Neural cell (in vitro differentiated cells): ENCODE results near the gene UBAP1. TPM values are rescaled to one million over a fixed set of nuclear protein-coding genes. Genes with fewer than 3 reads are reported as not detected.

ENCODE experiments used
- H2AFZ ChIP-seq: fragments of 200-600, 300-800 bp; sonication (generic), shearing (Covaris generic); 2 replicates; pipeline ENCODE4 v1.6.0; 2014; ENCODE audit warnings: low read depth, mild to moderate bottlenecking, antibody characterized with exemption, low read length, moderate library complexity
- H3F3A ChIP-seq: fragments of 200-600 bp; shearing (Covaris generic); 2 replicates; pipeline ENCODE4 v1.6.1; 2016; ENCODE audit warnings: mild to moderate bottlenecking, moderate library complexity, mixed read lengths, antibody characterized with exemption, low read length; ENCODE audit not compliant: insufficient read depth, poor library complexity, severe bottlenecking
- H3K27ac ChIP-seq: fragments of 200-600, 300-800 bp; sonication (generic), shearing (Covaris generic); 2 replicates; pipeline ENCODE4 v1.5.1; 2014; ENCODE audit warnings: mild to moderate bottlenecking, low read length, moderate library complexity
- H3K27me3 ChIP-seq: fragments of 300-800, 200-600 bp; sonication (generic), shearing (Covaris generic); 2 replicates; pipeline ENCODE4 v1.6.0; 2014; ENCODE audit warnings: mild to moderate bottlenecking, low read depth, low read length, moderate library complexity; ENCODE audit not compliant: insufficient read depth
- H3K36me3 ChIP-seq: fragments of 300-800, 200-600 bp; sonication (generic), shearing (Covaris generic); 2 replicates; pipeline ENCODE4 v1.5.1; 2014; ENCODE audit warnings: mild to moderate bottlenecking, antibody characterized with exemption, low read length, moderate library complexity; ENCODE audit not compliant: insufficient read depth
- H3K4me2 ChIP-seq: fragments of 300-800, 200-600 bp; sonication (generic), shearing (Covaris generic); 2 replicates; pipeline ENCODE4 v1.6.0; 2014; ENCODE audit warnings: mild to moderate bottlenecking, low read length
- H3K4me3 ChIP-seq: fragments of 300-800, 200-600 bp; sonication (generic), shearing (Covaris generic); 2 replicates; pipeline ENCODE4 v1.5.1; 2014; ENCODE audit warnings: mild to moderate bottlenecking, low read length, moderate library complexity
- H3K79me2 ChIP-seq: fragments of 200-600 bp; shearing (Covaris generic); replicated peaks from 2 replicates; pipeline ENCODE4 v1.6.0; 2014; ENCODE audit warnings: mild to moderate bottlenecking, low read length, moderate library complexity; ENCODE audit not compliant: insufficient read depth
- H3K9ac ChIP-seq: fragments of 300-800, 200-600 bp; sonication (generic), shearing (Covaris generic); 2 replicates; pipeline ENCODE4 v1.6.1; 2016; ENCODE audit warnings: mild to moderate bottlenecking, low read length, mixed read lengths
- H3K9me2 ChIP-seq: fragments of 200-600 bp; shearing (Covaris generic); 2 replicates; pipeline ENCODE4 v1.6.1; 2016; ENCODE audit warnings: mild to moderate bottlenecking, low read length, mixed read lengths; ENCODE audit not compliant: insufficient read depth
- H3K9me3 ChIP-seq: fragments of 200-600, 300-800 bp; sonication (generic), shearing (Covaris generic); 2 replicates; pipeline ENCODE4 v1.6.1; 2016; ENCODE audit warnings: mild to moderate bottlenecking, mixed run types, low read length, moderate library complexity, mixed read lengths
- H4K20me1 ChIP-seq: fragments of 200-600 bp; shearing (Covaris generic); 2 replicates; pipeline ENCODE4 v1.6.1; 2016; ENCODE audit warnings: mild to moderate bottlenecking, mixed run types; ENCODE audit not compliant: insufficient read depth
- CTCF ChIP-seq: fragments of 450-650 bp; IDR thresholded peaks from 2 replicates; pipeline ENCODE4 v1.5.1; 2014; ENCODE audit warnings: antibody characterized with exemption, mild to moderate bottlenecking, moderate library complexity; ENCODE audit not compliant: poor library complexity, severe bottlenecking
- EP300 ChIP-seq: fragments of 450-650 bp; conservative IDR thresholded peaks from 2 replicates; pipeline ENCODE4 v1.6.1; 2014; ENCODE audit warnings: antibody characterized with exemption, mild to moderate bottlenecking, moderate library complexity; ENCODE audit not compliant: poor library complexity, severe bottlenecking
- EZH2 ChIP-seq: fragments of 200-600, 300-800 bp; shearing (Covaris generic), sonication (generic); IDR thresholded peaks from 2 replicates; pipeline ENCODE4 v1.6.1; 2014; ENCODE audit warnings: antibody characterized with exemption, low read length, borderline replicate concordance, mild to moderate bottlenecking; ENCODE audit not compliant: insufficient read depth, poor library complexity, severe bottlenecking
- MXI1 ChIP-seq: fragments of 450-650 bp; conservative IDR thresholded peaks from 2 replicates; pipeline ENCODE4 v1.6.1; 2014; ENCODE audit warnings: antibody characterized with exemption, mild to moderate bottlenecking; ENCODE audit not compliant: poor library complexity, severe bottlenecking
- POLR2AphosphoS5 ChIP-seq: IDR thresholded peaks from 2 replicates; pipeline ENCODE4 v1.6.1; 2012
- RAD21 ChIP-seq: fragments of 450-650 bp; conservative IDR thresholded peaks from 2 replicates; pipeline ENCODE4 v1.6.1; 2014; ENCODE audit warnings: antibody characterized with exemption, mild to moderate bottlenecking, moderate library complexity
- REST ChIP-seq: IDR thresholded peaks from 2 replicates; pipeline ENCODE4 v1.6.1; 2012; ENCODE audit warnings: borderline replicate concordance
- SMC3 ChIP-seq: fragments of 450-650 bp; conservative IDR thresholded peaks from 2 replicates; pipeline ENCODE4 v1.6.1; 2014; ENCODE audit warnings: antibody characterized with exemption, mild to moderate bottlenecking, moderate library complexity; ENCODE audit not compliant: poor library complexity
- TAF1 ChIP-seq: IDR thresholded peaks from 2 replicates; pipeline ENCODE4 v1.6.1; 2012; ENCODE audit warnings: low read depth
- polyA plus RNA-seq: library from polyadenylated mRNA; depleted of rRNA; stranded (reverse); fragments of >200 nt; gene quantifications from 2 replicates; pipeline ENCODE4 v1.2.3, GENCODE V29; 2014

The UBAP1 gene
- polyA plus RNA-seq, 1 donor from 2014 or later, result 35.1 TPM

GRCh38 chr9:34289159-34289558, 110.3 kb downstream of the UBAP1 start:
- H2AFZ ChIP-seq, result no peak overlapping the region
- no peaks in the 10 kb centered on the region for H3K79me2 ChIP-seq
- no peaks in the 10 kb centered on the region for H3K27me3 ChIP-seq
- H3K4me3 ChIP-seq, result no peak overlapping the region
- no peaks in the 10 kb centered on the region for H3F3A ChIP-seq
- no peak overlapping the region for H3K9ac ChIP-seq
- TF ChIP-seq TAF1 (no peak), EZH2 (no peak), REST (no peak), CTCF (no peak), EP300 (no peak), POLR2AphosphoS5 (no peak), MXI1 (no peak), RAD21 (no peak), SMC3 (no peak)
- H4K20me1 ChIP-seq, result no peaks in the 10 kb centered on the region
- H3K36me3 ChIP-seq, result no peaks in the 10 kb centered on the region
- no peak overlapping the region for H3K27ac ChIP-seq
- H3K9me3 ChIP-seq, result no peaks in the 10 kb centered on the region
- H3K9me2 ChIP-seq, result no peaks in the 10 kb centered on the region
- H3K4me2 ChIP-seq, result no peak overlapping the region

- H3K9me3 ChIP-seq, result no peaks in the 10 kb centered on the region
- no peaks in the 10 kb centered on the region for H4K20me1 ChIP-seq
- H3F3A ChIP-seq, result no peaks in the 10 kb centered on the region
- H3K9me2 ChIP-seq, result no peaks in the 10 kb centered on the region
- H3K36me3 ChIP-seq, result no peaks in the 10 kb centered on the region
- no peak overlapping the region for H2AFZ ChIP-seq
- H3K27me3 ChIP-seq, result no peaks in the 10 kb centered on the region
- no peak overlapping the region for H3K4me2 ChIP-seq
- no peak for TF ChIP-seq MXI1
- no peak overlapping the region for H3K9ac ChIP-seq
- H3K27ac ChIP-seq, result no peak overlapping the region
- H3K4me3 ChIP-seq, result no peak overlapping the region
- H3K79me2 ChIP-seq, result no peaks in the 10 kb centered on the region
Observed at GRCh38 chr9:34291023-34291422, 112.2 kb downstream of the UBAP1 start.

- H3K27ac ChIP-seq, result no peak overlapping the region
- H2AFZ ChIP-seq, result no peak overlapping the region
- no peaks in the 10 kb centered on the region for H3K9me3 ChIP-seq
- H3F3A ChIP-seq, result no peaks in the 10 kb centered on the region
- H3K9ac ChIP-seq, result no peak overlapping the region
- no peaks in the 10 kb centered on the region for H3K9me2 ChIP-seq
- H3K27me3 ChIP-seq, result no peaks in the 10 kb centered on the region
- H3K4me2 ChIP-seq, result no peak overlapping the region
- TF ChIP-seq MXI1, result no peak
- no peak for TF ChIP-seq EP300
- no peak for TF ChIP-seq EZH2
- TF ChIP-seq REST, result no peak
- TF ChIP-seq RAD21, result no peak
- H3K79me2 ChIP-seq, result no peaks in the 10 kb centered on the region
- H3K4me3 ChIP-seq, result no peak overlapping the region
- no peaks in the 10 kb centered on the region for H4K20me1 ChIP-seq
- H3K36me3 ChIP-seq, result no peaks in the 10 kb centered on the region
Observed at GRCh38 chr9:34291423-34291822, 112.6 kb downstream of the UBAP1 start.
